Measurements from ENCODE around the gene ACBD6. TPM values are rescaled to one million over a fixed set of nuclear protein-coding genes. Genes with fewer than 3 reads are reported as not detected.

ACBD6 gene
- total and polyA plus RNA-seq, 4 donors: 8.3 to 17.3 (median 14.0) TPM

- no peaks in the 10 kb centered on the region for H3K9me3 ChIP-seq (ENCODE audit: control insufficient read depth in 4 of 4, low read length in 3 of 4)
- H3K4me3 ChIP-seq (ENCODE audit: low read depth in 1 of 3, low read length in 3 of 3): no peak overlapping the region
- peaks cover 3 to 7% (median 6%) of the 10 kb centered on the region in 4 donors for H3K4me1 ChIP-seq (ENCODE audit: control insufficient read depth in 4 of 4, insufficient read depth in 4 of 4, low read length in 3 of 4)
- H3K27ac ChIP-seq (ENCODE audit: low read depth in 1 of 2, low read length in 2 of 2): no peak overlapping the region
- no peak for TF ChIP-seq GABPA (IDR thresholded peaks at IDR 0.05 in 1 of 2, conservative IDR thresholded peaks at IDR 0.05 in 1 of 2)
- TF ChIP-seq RAD21 (IDR thresholded peaks at IDR 0.05): no peak
- no peak for TF ChIP-seq RXRA (IDR thresholded peaks at IDR 0.05)
- no peak for TF ChIP-seq FOXA2 (IDR thresholded peaks at IDR 0.05)
- TF ChIP-seq NR2F2 (IDR thresholded peaks at IDR 0.05): no peak
- TF ChIP-seq TAF1 (conservative IDR thresholded peaks at IDR 0.05): no peak
- TF ChIP-seq HNF4A (conservative IDR thresholded peaks at IDR 0.05): no peak
- TF ChIP-seq ZBTB33 (IDR thresholded peaks at IDR 0.05): no peak
- no peak for TF ChIP-seq JUND (IDR thresholded peaks at IDR 0.05)
- no peak for TF ChIP-seq ATF3 (IDR thresholded peaks at IDR 0.05)
- TF ChIP-seq CTCF (IDR thresholded peaks at IDR 0.05; ENCODE audit: low read depth, low read length, missing input control): no peak
- no peak for TF ChIP-seq EGR1 (IDR thresholded peaks at IDR 0.05; ENCODE audit: low read depth in 2 of 2)
- TF ChIP-seq YY1 (IDR thresholded peaks at IDR 0.05): no peak
- no peak for TF ChIP-seq MAX (IDR thresholded peaks at IDR 0.05)
- TF ChIP-seq FOXA1 (IDR thresholded peaks at IDR 0.05): no peak
- TF ChIP-seq SP1 (IDR thresholded peaks at IDR 0.05): no peak
- TF ChIP-seq HNF4G (IDR thresholded peaks at IDR 0.05): no peak
- H3K27me3 ChIP-seq (ENCODE audit: control insufficient read depth in 4 of 4, insufficient read depth in 4 of 4, low read length in 3 of 4): no peaks in the 10 kb centered on the region
- DNase-seq (ENCODE audit: low spot score): no peak
- no peak overlapping the region for H3K9ac ChIP-seq (ENCODE audit: low read depth in 1 of 2, low read length in 2 of 2)
- WGBS: 96% methylated on average over 5 of the region's 5 CpGs
- no peaks in the 10 kb centered on the region for H3K36me3 ChIP-seq (ENCODE audit: control insufficient read depth in 4 of 4, insufficient read depth in 3 of 4, low read depth in 1 of 4, low read length in 3 of 4)
Observed at GRCh38 chr1:180275726-180276125, 226.7 kb downstream of the ACBD6 start.

GRCh38 chr1:180274221-180274620, 228.2 kb downstream of the ACBD6 start:
- Histone ChIP-seq H3K4me1 (ENCODE audit: control insufficient read depth in 4 of 4, insufficient read depth in 4 of 4, low read length in 3 of 4) (peaks cover 3 to 8% (median 7%) of the 10 kb centered on the region in 4 donors), H3K4me3 (ENCODE audit: low read depth in 1 of 3, low read length in 3 of 3) (no peak overlapping the region), H3K27ac (ENCODE audit: low read depth in 1 of 2, low read length in 2 of 2) (no peak overlapping the region), H3K9me3 (ENCODE audit: control insufficient read depth in 4 of 4, low read length in 3 of 4) (no peaks in the 10 kb centered on the region), H3K9ac (ENCODE audit: low read depth in 1 of 2, low read length in 2 of 2) (no peak overlapping the region), H3K36me3 (ENCODE audit: control insufficient read depth in 4 of 4, insufficient read depth in 3 of 4, low read depth in 1 of 4, low read length in 3 of 4) (no peaks in the 10 kb centered on the region), H3K27me3 (ENCODE audit: control insufficient read depth in 4 of 4, insufficient read depth in 4 of 4, low read length in 3 of 4) (no peaks in the 10 kb centered on the region)
- 98% methylated on average over 11 of the region's 11 CpGs for WGBS
- no peak for DNase-seq (ENCODE audit: low spot score)
- TF ChIP-seq TAF1 (conservative IDR thresholded peaks at IDR 0.05) (no peak), FOXA2 (IDR thresholded peaks at IDR 0.05) (no peak), REST (IDR thresholded peaks at IDR 0.05) (no peak), SP1 (IDR thresholded peaks at IDR 0.05) (no peak), HNF4A (conservative IDR thresholded peaks at IDR 0.05) (no peak), MAX (IDR thresholded peaks at IDR 0.05) (no peak), YY1 (IDR thresholded peaks at IDR 0.05) (no peak), RAD21 (IDR thresholded peaks at IDR 0.05) (no peak), ZBTB33 (IDR thresholded peaks at IDR 0.05) (no peak), FOXA1 (IDR thresholded peaks at IDR 0.05) (no peak), JUND (IDR thresholded peaks at IDR 0.05) (no peak), EGR1 (IDR thresholded peaks at IDR 0.05; ENCODE audit: low read depth in 2 of 2) (no peak), GABPA (IDR thresholded peaks at IDR 0.05 in 1 of 2, conservative IDR thresholded peaks at IDR 0.05 in 1 of 2) (no peak), CTCF (IDR thresholded peaks at IDR 0.05; ENCODE audit: low read depth, low read length, missing input control) (no peak), RXRA (IDR thresholded peaks at IDR 0.05) (no peak), ATF3 (IDR thresholded peaks at IDR 0.05) (no peak)

Data from liver (tissue), 9 donors.